Measurements from ENCODE around the gene NSFL1C. TPM values are rescaled to one million over a fixed set of nuclear protein-coding genes. Genes with fewer than 3 reads are reported as not detected.

The NSFL1C gene
- total RNA-seq (2021; ENCODE audit: unreplicated experiment) (151 TPM), Bru-seq, nascent RNA (percentile 95 among the genes with signal in this experiment), BruChase-seq, experiment 1, labeled RNA remaining after a 2-hour chase (percentile 86 among the genes with signal in this experiment), BruChase-seq, experiment 2, labeled RNA remaining after a 6-hour chase (percentile 91 among the genes with signal in this experiment)
- 146 TPM for polyA plus RNA-seq (2012; ENCODE audit: insufficient read length)
- long read RNA-seq, transcript NSFL1C-201 (9 exons, 3,568 nt), result major isoform, 178 of 219 reads
- long read RNA-seq, partial matches to known transcripts, result 17 of 219 reads
- long read RNA-seq, other reads (novel, unspliced or antisense), result 21 of 219 reads

DNA sequence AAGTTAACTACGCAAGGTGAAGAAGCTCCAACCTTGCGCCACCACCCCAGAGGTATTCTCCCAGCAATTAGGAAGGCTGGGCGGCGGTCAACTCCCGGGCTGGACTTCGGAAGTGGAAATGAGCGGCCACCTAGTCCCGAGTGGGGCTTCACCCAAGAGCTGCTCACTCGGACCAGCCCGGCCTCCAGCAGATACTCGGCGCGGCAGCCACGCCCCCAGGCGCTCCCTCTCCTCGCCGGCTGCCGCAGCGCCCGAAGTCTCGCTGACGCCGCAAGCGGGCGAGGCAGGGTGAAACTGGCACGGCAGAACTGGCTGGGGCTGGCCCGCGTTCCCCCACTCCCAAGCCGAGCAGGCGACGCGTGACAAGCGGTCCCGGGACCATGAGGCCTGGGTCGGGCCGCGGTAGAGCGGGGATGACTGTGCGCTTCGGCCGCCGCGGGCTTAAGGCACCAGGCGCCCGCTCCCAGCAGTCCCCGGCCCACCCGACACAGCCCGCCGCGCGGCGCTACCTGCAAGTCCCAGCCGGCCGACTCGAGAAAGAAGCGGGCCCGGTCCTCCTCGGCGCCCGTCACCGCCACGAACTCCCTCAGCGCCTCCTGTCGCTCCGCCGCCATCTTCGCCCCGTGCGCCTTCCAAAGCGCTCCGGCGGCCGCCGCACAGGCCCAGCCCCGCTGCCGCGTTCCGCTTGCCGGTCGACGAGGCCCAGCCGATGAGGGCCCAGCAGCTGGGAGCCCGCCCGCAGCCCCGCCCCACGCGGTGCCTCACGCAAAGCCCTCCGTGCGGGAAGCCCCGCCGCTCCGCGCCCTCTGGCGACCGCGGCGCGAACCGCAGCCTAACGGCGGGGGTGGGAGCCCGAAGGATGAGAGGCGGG is at the start of gene NSFL1C:
Gene NSFL1C, minus strand, starts transcription at position 639 of the 871 bp plus-strand sequence. Its CDS starts 25 bp downstream, at position 614.
- peak; percentile 95 for ATAC-seq

More for the DNA sequence above, at the start of gene NSFL1C:
- peak within 1 kb of the TSS; percentile 89 for H3K27ac ChIP-seq (ENCODE audit: low read length)
- H3K4me1 ChIP-seq (ENCODE audit: control insufficient read depth, insufficient read depth, low read length), result peaks cover 31% of the 10 kb centered on the region
- intact Hi-C loops (cut with micrococcal nuclease; ENCODE audit: unreplicated experiment), result loop anchor here (2.0 to 5.0 kb wide), 2 partner anchors 139 to 348 kb away; partner anchors contain the start of genes PSMF1 and SDCBP2
- ChIA-PET CTCF (interaction anchor here (0.6 to 4.1 kb wide), 4 partner anchors 38 to 629 kb away, joined by 3 to 16 read pairs (median 8); no protein-coding TSS in a partner anchor), POLR2A (interaction anchor here (0.6 to 1.1 kb wide), 2 partner anchors 73 to 75 kb away, joined by 9 to 14 read pairs; no protein-coding TSS in a partner anchor)
- peaks cover 7% of the 10 kb centered on the region for H3K36me3 ChIP-seq (ENCODE audit: control insufficient read depth, insufficient read depth, low read length)
- in situ Hi-C loops (cut with HindIII; ENCODE audit: low pct_unique_long_range_greater_than_20kb, low sequenced_read_pairs), result no loop called here
- peak within 1 kb of the TSS; percentile 63 to 88 for H3K4me3 ChIP-seq (ENCODE audit: low read depth in 2 of 2, low read length in 2 of 2)
- H3K9me3 ChIP-seq (ENCODE audit: control insufficient read depth, insufficient read depth, low read depth, low read length), result no peaks in the 10 kb centered on the region
- H3K27me3 ChIP-seq (ENCODE audit: control insufficient read depth, insufficient read depth, low read length), result no peaks in the 10 kb centered on the region
- TF ChIP-seq CTCF (IDR thresholded peaks at IDR 0.05) (peak; percentile 99), TCF7L2 (IDR thresholded peaks at IDR 0.05; ENCODE audit: low read depth, low read length) (no peak), REST (IDR thresholded peaks at IDR 0.05; ENCODE audit: insufficient read depth in 1 of 2, low read depth in 2 of 2, low read length in 1 of 2) (peak in 1 of 2 experiments; percentile 43; a peak in 1 of 4 replicates), SIN3A (IDR thresholded peaks at IDR 0.05; ENCODE audit: borderline replicate concordance, insufficient read depth, low read depth, low read length) (peak; percentile 86; the same call in 1 of the 2 replicates), POLR2AphosphoS5 (IDR thresholded peaks at IDR 0.05; ENCODE audit: low read depth, low read length) (peak; percentile 74)
- peak; percentile 50 for DNase-seq (ENCODE audit: low read depth, low spot score)
- BruUV-seq (replicated peaks), result no TSS peak

Measured in Panc1 (cell line).